ENCODE measurements around the gene FAM210B. TPM values are rescaled to one million over a fixed set of nuclear protein-coding genes. Genes with fewer than 3 reads are reported as not detected.

The FAM210B gene
- total and polyA plus RNA-seq, 2 of the 13 experiments (the other 11 are each of a cell fraction or from before 2014, with no cell fraction given), result 75.9 to 107 TPM

DNA sequence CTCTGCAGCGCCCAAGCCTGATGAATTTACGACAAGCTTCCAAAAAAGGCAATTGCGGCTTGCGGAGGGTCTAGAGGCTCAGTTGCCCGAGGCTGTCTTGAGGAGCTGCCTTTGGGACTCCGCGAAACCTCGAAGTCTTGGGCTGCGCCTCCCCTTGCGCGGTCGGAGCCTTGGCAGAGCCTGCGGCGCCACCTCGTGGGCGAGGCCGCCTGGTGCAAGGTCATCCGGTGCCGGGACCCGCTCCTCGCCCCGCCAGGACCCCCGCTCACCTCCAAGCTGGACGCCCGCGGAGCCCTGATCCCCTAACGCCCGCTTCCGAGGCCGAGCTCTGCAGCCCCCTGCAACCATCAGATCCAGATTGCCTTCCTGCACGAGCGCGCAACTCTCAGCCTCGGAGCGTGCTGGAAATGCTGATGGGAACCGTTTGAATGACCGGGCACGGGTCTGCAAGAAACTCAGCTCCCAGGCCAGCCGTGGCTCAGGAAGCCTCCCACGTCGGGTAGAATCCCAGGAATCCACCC lies 14.9 kb upstream of the FAM210B start (continued):
- TF ChIP-seq, protein P1, sequence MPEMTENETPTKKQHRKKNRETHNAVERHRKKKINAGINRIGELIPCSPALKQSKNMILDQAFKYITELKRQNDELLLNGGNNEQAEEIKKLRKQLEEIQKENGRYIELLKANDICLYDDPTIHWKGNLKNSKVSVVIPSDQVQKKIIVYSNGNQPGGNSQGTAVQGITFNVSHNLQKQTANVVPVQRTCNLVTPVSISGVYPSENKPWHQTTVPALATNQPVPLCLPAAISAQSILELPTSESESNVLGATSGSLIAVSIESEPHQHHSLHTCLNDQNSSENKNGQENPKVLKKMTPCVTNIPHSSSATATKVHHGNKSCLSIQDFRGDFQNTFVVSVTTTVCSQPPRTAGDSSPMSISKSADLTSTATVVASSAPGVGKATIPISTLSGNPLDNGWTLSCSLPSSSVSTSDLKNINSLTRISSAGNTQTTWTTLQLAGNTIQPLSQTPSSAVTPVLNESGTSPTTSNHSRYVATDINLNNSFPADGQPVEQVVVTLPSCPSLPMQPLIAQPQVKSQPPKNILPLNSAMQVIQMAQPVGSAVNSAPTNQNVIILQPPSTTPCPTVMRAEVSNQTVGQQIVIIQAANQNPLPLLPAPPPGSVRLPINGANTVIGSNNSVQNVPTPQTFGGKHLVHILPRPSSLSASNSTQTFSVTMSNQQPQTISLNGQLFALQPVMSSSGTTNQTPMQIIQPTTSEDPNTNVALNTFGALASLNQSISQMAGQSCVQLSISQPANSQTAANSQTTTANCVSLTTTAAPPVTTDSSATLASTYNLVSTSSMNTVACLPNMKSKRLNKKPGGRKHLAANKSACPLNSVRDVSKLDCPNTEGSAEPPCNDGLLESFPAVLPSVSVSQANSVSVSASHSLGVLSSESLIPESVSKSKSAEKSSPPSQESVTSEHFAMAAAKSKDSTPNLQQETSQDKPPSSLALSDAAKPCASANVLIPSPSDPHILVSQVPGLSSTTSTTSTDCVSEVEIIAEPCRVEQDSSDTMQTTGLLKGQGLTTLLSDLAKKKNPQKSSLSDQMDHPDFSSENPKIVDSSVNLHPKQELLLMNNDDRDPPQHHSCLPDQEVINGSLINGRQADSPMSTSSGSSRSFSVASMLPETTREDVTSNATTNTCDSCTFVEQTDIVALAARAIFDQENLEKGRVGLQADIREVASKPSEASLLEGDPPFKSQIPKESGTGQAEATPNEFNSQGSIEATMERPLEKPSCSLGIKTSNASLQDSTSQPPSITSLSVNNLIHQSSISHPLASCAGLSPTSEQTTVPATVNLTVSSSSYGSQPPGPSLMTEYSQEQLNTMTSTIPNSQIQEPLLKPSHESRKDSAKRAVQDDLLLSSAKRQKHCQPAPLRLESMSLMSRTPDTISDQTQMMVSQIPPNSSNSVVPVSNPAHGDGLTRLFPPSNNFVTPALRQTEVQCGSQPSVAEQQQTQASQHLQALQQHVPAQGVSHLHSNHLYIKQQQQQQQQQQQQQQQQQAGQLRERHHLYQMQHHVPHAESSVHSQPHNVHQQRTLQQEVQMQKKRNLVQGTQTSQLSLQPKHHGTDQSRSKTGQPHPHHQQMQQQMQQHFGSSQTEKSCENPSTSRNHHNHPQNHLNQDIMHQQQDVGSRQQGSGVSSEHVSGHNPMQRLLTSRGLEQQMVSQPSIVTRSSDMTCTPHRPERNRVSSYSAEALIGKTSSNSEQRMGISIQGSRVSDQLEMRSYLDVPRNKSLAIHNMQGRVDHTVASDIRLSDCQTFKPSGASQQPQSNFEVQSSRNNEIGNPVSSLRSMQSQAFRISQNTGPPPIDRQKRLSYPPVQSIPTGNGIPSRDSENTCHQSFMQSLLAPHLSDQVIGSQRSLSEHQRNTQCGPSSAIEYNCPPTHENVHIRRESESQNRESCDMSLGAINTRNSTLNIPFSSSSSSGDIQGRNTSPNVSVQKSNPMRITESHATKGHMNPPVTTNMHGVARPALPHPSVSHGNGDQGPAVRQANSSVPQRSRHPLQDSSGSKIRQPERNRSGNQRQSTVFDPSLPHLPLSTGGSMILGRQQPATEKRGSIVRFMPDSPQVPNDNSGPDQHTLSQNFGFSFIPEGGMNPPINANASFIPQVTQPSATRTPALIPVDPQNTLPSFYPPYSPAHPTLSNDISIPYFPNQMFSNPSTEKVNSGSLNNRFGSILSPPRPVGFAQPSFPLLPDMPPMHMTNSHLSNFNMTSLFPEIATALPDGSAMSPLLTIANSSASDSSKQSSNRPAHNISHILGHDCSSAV (CRISPR knock-in tag; IDR thresholded peaks at IDR 0.05; ENCODE audit: borderline replicate concordance), result no peak
- TF ChIP-seq ZNF619 (CRISPR knock-in tag; IDR thresholded peaks at IDR 0.05) (no peak), XRCC5 (optimal IDR thresholded peaks at IDR 0.05; ENCODE audit: low read length) (peak; percentile 57), SNAPC2 (CRISPR knock-in tag; IDR thresholded peaks at IDR 0.05) (no peak), MYC (CRISPR knock-in tag; IDR thresholded peaks at IDR 0.05; ENCODE audit: borderline replicate concordance) (0 out of 2 replicates have a peak, but pooled peaks have one; percentile 24), NFKB2 (CRISPR knock-in tag; IDR thresholded peaks at IDR 0.05; ENCODE audit: borderline replicate concordance) (peak; percentile 54; the same call in 1 of the 2 replicates), CHD4 (IDR thresholded peaks at IDR 0.05; ENCODE audit: borderline replicate concordance, low read length) (no peak), ZNF781 (CRISPR knock-in tag; IDR thresholded peaks at IDR 0.05; ENCODE audit: borderline replicate concordance, not compliant biosample characterization) (peak; percentile 70), FOXP1 (IDR thresholded peaks at IDR 0.05) (no peak), FOXP1 (CRISPR knock-in tag; IDR thresholded peaks at IDR 0.05) (no peak), MXI1 (IDR thresholded peaks at IDR 0.05; ENCODE audit: borderline replicate concordance, low read depth, low read length) (no peak), ZNF264 (CRISPR knock-in tag; IDR thresholded peaks at IDR 0.05) (no peak), ZNF883 (CRISPR knock-in tag; IDR thresholded peaks at IDR 0.05; ENCODE audit: not compliant biosample characterization) (peak; percentile 51), SMAD9 (CRISPR knock-in tag; IDR thresholded peaks at IDR 0.05) (no peak), SP140L (CRISPR knock-in tag; IDR thresholded peaks at IDR 0.05; ENCODE audit: borderline replicate concordance) (no peak), ZNF616 (CRISPR knock-in tag; IDR thresholded peaks at IDR 0.05; ENCODE audit: low read depth) (no peak)
- TF ChIP-seq, protein P2, sequence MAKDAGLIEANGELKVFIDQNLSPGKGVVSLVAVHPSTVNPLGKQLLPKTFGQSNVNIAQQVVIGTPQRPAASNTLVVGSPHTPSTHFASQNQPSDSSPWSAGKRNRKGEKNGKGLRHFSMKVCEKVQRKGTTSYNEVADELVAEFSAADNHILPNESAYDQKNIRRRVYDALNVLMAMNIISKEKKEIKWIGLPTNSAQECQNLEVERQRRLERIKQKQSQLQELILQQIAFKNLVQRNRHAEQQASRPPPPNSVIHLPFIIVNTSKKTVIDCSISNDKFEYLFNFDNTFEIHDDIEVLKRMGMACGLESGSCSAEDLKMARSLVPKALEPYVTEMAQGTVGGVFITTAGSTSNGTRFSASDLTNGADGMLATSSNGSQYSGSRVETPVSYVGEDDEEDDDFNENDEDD (CRISPR knock-in tag; IDR thresholded peaks at IDR 0.05; ENCODE audit: borderline replicate concordance), result no peak
- TF ChIP-seq, protein P3, sequence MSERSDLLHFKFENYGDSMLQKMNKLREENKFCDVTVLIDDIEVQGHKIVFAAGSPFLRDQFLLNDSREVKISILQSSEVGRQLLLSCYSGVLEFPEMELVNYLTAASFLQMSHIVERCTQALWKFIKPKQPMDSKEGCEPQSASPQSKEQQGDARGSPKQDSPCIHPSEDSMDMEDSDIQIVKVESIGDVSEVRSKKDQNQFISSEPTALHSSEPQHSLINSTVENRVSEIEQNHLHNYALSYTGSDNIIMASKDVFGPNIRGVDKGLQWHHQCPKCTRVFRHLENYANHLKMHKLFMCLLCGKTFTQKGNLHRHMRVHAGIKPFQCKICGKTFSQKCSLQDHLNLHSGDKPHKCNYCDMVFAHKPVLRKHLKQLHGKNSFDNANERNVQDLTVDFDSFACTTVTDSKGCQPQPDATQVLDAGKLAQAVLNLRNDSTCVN (CRISPR knock-in tag; IDR thresholded peaks at IDR 0.05; ENCODE audit: borderline replicate concordance), result no peak
- TF ChIP-seq, protein P4, sequence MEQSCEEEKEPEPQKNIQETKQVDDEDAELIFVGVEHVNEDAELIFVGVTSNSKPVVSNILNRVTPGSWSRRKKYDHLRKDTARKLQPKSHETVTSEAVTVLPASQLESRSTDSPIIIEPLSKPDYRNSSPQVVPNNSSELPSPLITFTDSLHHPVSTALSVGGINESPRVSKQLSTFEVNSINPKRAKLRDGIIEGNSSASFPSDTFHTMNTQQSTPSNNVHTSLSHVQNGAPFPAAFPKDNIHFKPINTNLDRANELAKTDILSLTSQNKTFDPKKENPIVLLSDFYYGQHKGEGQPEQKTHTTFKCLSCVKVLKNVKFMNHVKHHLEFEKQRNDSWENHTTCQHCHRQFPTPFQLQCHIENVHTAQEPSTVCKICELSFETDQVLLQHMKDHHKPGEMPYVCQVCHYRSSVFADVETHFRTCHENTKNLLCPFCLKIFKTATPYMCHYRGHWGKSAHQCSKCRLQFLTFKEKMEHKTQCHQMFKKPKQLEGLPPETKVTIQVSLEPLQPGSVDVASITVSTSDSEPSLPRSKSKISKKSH (CRISPR knock-in tag; IDR thresholded peaks at IDR 0.05; ENCODE audit: borderline replicate concordance), result peak; percentile 80
